ENCODE data around the gene MZT2B.
"Not testable (repeated sequence)": the region's sequence is repeated elsewhere in the genome, so short reads cannot be mapped to it uniquely, and the experiment has no call there.

DNA sequence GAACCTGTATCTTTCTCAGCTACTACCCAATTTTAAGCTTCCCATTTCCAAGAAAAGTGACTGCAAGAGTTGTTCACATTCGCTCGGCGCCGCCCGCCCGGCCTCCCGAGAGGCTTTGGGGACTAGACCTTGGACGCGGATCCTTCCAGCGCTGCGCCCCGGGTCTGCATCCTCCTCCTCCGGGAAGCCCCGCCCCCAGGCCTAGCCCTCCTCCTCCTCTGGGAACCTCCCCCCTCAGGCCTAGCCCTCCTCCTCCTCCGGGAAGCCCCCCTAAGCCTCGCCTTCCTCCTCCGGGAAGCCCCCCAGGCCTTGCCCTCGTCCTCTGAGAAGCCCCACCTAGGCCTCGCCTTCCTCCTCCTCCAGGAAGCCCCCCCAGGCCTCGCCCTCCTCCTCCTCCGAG is 45.9 kb downstream of the MZT2B start:
- not testable (repeated sequence) for TF ChIP-seq PPARA (CRISPR knock-in tag; IDR thresholded peaks at IDR 0.05; ENCODE audit: borderline replicate concordance); SNAI2 (CRISPR knock-in tag; IDR thresholded peaks at IDR 0.05); BACH2 (CRISPR knock-in tag; IDR thresholded peaks at IDR 0.05; ENCODE audit: borderline replicate concordance); TOX (CRISPR knock-in tag; IDR thresholded peaks at IDR 0.05; ENCODE audit: borderline replicate concordance); ZFP30 (CRISPR knock-in tag; IDR thresholded peaks at IDR 0.05); ZNF70 (CRISPR knock-in tag; IDR thresholded peaks at IDR 0.05); RARB (CRISPR knock-in tag; IDR thresholded peaks at IDR 0.05); ARNTL (CRISPR knock-in tag; IDR thresholded peaks at IDR 0.05; ENCODE audit: borderline replicate concordance, low read depth); CSDC2 (CRISPR knock-in tag; IDR thresholded peaks at IDR 0.05)

Data from SK-N-SH treated with all-trans-retinoic acid at 6 μM for 48 hours (cell line).